ENCODE results near the gene TMC5. TPM values are rescaled to one million over a fixed set of nuclear protein-coding genes. Genes with fewer than 3 reads are reported as not detected.

Gene TMC5
- total RNA-seq, 1 experiment from 2014 or later = 15.7 TPM

GRCh38 chr16:19485611-19486010 lies 67.9 kb downstream of the TMC5 start:
- intact Hi-C loops (cut with micrococcal nuclease) = no loop called here
- CTCF ChIA-PET = no interaction called here
- POLR2A ChIA-PET = no interaction called here
- DNase-seq (ENCODE audit: low read depth, low spot score) (no peak), ATAC-seq (no peak)
- Histone ChIP-seq H3K27me3 (ENCODE audit: insufficient read depth, low read length) (no peaks in the 10 kb centered on the region), H4K20me1 (ENCODE audit: insufficient read depth) (no peaks in the 10 kb centered on the region), H2AFZ (ENCODE audit: low read depth, low read length, poor library complexity, severe bottlenecking) (no peak overlapping the region), H3K9me2 (ENCODE audit: insufficient read depth) (no peaks in the 10 kb centered on the region), H3K9ac (ENCODE audit: low read length) (no peak overlapping the region), H3K4me3 (replicated peaks in 1 of 2; ENCODE audit: low read depth in 1 of 2, low read length in 2 of 2) (no peak overlapping the region), H3K79me2 (ENCODE audit: insufficient read depth, low read length) (no peaks in the 10 kb centered on the region), H3K4me2 (ENCODE audit: low read length) (no peak overlapping the region), H3K4me1 (ENCODE audit: control insufficient read depth in 1 of 2, insufficient read depth in 2 of 2, low read length in 2 of 2) (peaks cover 10 to 34% of the 10 kb centered on the region in 2 experiments), H3K27ac (ENCODE audit: low read depth, low read length) (no peak overlapping the region), H3K36me3 (ENCODE audit: control insufficient read depth in 1 of 2, insufficient read depth in 2 of 2, low read length in 2 of 2) (peaks cover 0 to 13% of the 10 kb centered on the region in 2 experiments; a peak in 1 of 4 replicates), H3K9me3 (ENCODE audit: control insufficient read depth in 1 of 2, insufficient read depth in 1 of 2, low read depth in 1 of 2, low read length in 2 of 2) (no peaks in the 10 kb centered on the region)
- no TSS peak for BruUV-seq (replicated peaks)
- TF ChIP-seq ZNF274 (IDR thresholded peaks at IDR 0.05; ENCODE audit: low read depth, low read length) = no peak
- no peak for TF ChIP-seq ELF1 (IDR thresholded peaks at IDR 0.05; ENCODE audit: borderline replicate concordance, low read depth)
- TF ChIP-seq ZBTB33 (IDR thresholded peaks at IDR 0.05; ENCODE audit: extremely low read depth, insufficient replicate concordance, low read length) = no peak
- TF ChIP-seq FOSL1 (IDR thresholded peaks at IDR 0.05; ENCODE audit: low read depth) = no peak
- no peak for TF ChIP-seq MAX (IDR thresholded peaks at IDR 0.05)
- no peak for TF ChIP-seq REST (IDR thresholded peaks at IDR 0.05; ENCODE audit: low read depth)
- TF ChIP-seq TCF7L2 (IDR thresholded peaks at IDR 0.05; ENCODE audit: borderline replicate concordance, extremely low read depth, insufficient read depth, insufficient read length) = no peak
- TF ChIP-seq EZH2phosphoT487 (IDR thresholded peaks at IDR 0.05; ENCODE audit: borderline replicate concordance) = no peak
- TF ChIP-seq ZFX (IDR thresholded peaks at IDR 0.05) = no peak
- TF ChIP-seq POLR2A (IDR thresholded peaks at IDR 0.05; ENCODE audit: borderline replicate concordance, extremely low read depth, insufficient read depth, insufficient read length) = no peak
- TF ChIP-seq ATF3 (IDR thresholded peaks at IDR 0.05) = no peak
- TF ChIP-seq JUND (IDR thresholded peaks at IDR 0.05) = no peak
- TF ChIP-seq SP1 (IDR thresholded peaks at IDR 0.05; ENCODE audit: low read depth) = no peak
- RAD21 ChIA-PET (ENCODE audit: low non-redundant PET in 1 of 2, low total read pairs in 2 of 2, uncharacterized antibody in 2 of 2, unreplicated experiment in 2 of 2) = no interaction called here
